Activated CD4-positive, alpha-beta T cell treated with anti-CD3 and anti-CD28 coated beads for 4 hours (primary cell): ENCODE data around the gene ATG7.

Source experiments
- DNase-seq, 2 donors: peaks; one replicate each; pipeline ENCODE4 v3.0.0-alpha.2; 2020

ATG7 gene

DNA sequence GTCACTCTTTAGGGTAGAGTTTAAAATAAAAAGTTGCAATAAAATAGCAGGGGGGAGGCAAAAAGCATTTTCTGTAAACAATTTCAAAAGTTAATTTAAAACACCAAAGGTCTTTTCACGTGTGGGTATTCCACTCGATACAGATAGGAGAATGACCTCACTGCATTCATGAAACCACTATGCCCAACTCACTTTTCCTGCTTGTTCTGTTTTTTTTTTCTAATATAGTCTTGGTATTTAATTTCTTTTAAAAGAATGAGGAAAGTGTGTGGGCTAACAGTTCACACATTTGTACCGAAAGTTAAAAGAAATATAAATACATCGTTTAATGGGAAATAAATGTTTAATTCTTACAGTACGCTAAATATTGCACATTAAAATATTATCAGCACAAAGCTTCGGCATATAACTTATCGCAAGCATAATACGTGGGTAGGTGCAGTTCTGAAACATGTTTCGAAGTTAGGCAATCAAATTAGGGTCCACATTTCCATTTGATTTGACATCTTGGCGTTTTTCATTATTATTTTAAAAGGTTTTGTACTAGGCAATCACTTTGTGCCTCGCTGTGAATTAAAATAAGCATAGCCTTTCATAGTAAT lies 330.1 kb downstream of the ATG7 start:
- no peak for DNase-seq

DNA sequence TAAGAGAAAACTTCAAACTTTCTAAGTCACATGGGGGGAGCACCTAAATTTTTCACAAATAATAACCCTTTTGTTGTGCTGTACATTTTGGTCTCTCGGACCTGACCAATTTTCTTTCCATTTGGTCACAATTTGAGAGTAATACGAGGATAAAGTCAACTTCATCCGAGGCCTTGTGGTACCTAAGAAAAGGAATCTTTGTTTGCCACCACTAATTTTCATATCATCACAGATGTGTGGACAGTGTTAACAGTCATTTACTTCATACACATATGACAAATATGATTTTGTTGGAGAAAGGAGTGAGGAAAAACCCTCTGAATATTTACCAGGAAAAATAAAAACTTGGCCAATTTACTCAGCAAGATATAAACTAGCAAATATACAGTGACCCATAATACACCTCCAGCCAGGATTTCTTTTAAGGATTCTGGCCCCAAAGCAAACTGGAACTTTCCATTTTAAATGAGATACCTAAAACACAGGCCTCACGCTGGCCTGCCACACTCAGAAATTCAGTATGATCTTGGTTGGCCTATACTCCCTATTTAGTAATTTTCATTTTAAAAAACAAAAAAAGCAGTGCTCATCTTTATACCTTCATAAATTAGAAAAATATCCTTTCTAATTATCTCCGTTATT lies 330.8 kb downstream of the ATG7 start:
- no peak for DNase-seq

DNA sequence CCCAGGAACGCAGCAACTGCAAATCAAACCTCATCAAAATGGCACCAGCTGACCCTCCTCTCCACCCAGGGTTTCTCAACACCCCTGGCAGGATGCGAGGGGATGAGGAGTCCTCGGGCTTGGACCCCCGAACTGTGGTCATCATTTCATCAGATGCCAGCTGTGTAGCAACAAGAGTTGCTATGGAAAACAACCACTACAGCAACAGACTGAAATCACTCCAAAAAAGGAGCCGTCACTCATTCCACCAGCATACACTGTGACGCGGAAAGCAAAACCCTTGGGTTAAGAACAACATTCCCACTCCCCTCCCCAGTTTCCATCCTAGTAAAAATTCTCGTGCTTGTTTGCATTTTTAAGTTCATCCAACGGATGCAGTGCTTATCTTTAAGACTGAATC lies 331.4 kb downstream of the ATG7 start:
- no peak for DNase-seq

DNA sequence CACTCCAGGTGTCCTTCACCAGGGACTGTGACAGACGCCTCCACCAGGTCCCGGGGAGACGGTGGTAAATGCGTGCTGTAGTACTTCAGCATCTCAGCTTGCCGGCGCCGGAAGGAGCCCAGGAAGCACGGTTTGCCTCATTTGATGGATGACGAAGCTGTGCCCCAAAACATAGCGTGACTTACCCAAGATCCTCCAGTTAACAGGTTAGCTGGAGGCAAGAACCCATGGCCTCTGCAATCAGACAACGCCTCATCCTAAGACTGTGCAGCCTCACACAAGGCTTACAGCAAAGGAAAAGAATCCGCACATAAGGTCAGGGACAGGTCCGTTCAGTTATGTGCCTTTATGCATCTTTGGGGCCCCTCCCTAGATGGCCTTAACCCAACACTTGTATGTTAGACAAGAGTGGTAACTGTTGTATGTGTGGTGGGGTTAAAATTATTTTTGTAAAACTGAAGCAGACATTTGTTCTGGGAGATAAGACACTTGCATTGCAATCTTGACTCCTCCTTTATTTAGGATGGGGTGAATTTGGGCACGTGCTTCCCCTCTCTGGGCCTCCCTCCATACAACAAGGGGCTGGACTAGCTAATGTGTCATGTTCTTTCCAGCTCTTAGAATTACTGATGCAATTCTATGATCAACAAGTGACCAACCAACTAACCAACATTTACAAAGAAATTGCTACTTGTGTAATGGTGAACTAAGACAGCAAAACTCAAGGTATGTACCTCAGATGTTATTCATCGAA lies 332.1 kb downstream of the ATG7 start:
- DNase-seq, result no peak

DNA sequence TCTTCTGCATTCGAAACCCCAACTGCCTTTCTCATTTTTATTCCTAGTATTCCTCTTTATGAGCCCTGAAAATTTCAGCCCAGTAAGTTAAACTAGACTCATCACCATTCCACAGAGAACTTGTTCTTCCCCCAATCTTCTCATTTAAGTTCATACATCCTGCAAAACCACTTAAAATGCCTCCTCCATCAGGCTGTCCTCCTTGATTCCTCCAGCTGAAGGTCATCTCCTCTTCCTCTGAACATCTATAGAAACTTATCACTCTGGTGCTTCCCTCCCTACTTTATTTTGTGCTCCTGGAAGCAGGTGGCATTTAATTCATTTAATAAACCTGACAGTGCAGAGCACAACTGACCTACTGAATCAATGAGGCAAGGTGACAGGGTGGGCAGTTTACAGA lies 333.2 kb downstream of the ATG7 start:
- no peak for DNase-seq

DNA sequence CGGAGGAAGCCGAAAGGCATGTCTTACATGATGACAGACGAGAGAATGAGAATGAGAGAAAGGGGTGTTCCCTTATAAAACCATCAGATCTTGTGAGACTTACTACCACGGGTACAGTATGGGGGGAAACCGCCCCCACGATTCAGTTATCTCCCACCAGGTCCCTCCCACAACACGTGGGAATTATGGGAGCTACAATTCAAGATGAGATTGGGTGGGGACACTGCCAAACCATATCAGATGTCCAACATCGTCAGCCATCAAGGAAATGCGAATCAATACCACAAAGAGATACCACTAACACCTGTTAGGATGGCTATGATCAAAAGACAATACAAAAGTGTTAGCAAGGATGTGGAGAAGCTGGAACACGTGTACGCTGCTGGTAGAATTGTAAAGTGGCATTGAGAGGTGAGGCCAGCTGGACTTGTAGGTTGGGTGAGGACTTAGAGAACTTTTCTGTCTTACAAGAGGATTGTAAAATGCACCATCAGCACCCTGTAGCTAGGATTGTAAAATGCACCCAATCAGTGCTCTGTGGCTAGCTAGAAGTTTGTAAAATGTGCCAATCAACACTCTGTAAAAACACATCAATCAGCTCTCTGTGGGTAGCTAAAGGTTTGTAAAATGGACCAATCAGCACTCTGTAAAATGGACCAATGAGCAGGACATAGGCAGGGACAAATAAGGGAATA lies 334.0 kb downstream of the ATG7 start:
- no peak for DNase-seq

DNA sequence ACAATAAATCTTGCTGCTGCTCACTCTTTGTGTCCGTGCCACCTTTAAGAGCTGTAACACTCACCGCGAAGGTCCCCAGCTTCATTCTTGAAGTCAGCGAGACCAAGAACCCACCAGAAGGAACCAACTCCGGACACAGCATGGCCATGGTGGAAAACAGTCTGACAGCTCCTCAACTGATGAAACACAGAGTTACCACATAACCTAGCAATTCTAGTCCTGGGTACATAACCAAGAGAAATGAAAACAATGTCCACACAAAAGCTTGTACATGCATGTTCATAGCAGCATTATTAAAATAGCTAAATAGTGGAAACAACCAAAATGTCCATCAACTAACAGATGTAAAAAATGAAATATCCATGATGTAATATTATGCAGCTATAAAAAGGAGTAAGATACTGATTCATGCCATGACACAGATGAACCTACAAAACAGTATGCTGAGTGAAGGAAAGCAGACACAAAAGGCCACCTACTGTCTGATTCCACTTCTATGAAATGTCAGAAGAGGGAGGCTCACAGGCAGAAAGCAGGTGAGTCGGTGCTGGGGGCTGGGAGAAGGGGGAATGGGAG lies 334.8 kb downstream of the ATG7 start:
- no peak for DNase-seq
